GM21447 (cell line): ENCODE results near the gene FGD5.

Experiments
- ATAC-seq: cut with Tn5 transposase; IDR thresholded peaks from one replicate; pipeline ENCODE4 v1.9.1; 2021; ENCODE audit not compliant: unreplicated experiment

The FGD5 gene, protein sequence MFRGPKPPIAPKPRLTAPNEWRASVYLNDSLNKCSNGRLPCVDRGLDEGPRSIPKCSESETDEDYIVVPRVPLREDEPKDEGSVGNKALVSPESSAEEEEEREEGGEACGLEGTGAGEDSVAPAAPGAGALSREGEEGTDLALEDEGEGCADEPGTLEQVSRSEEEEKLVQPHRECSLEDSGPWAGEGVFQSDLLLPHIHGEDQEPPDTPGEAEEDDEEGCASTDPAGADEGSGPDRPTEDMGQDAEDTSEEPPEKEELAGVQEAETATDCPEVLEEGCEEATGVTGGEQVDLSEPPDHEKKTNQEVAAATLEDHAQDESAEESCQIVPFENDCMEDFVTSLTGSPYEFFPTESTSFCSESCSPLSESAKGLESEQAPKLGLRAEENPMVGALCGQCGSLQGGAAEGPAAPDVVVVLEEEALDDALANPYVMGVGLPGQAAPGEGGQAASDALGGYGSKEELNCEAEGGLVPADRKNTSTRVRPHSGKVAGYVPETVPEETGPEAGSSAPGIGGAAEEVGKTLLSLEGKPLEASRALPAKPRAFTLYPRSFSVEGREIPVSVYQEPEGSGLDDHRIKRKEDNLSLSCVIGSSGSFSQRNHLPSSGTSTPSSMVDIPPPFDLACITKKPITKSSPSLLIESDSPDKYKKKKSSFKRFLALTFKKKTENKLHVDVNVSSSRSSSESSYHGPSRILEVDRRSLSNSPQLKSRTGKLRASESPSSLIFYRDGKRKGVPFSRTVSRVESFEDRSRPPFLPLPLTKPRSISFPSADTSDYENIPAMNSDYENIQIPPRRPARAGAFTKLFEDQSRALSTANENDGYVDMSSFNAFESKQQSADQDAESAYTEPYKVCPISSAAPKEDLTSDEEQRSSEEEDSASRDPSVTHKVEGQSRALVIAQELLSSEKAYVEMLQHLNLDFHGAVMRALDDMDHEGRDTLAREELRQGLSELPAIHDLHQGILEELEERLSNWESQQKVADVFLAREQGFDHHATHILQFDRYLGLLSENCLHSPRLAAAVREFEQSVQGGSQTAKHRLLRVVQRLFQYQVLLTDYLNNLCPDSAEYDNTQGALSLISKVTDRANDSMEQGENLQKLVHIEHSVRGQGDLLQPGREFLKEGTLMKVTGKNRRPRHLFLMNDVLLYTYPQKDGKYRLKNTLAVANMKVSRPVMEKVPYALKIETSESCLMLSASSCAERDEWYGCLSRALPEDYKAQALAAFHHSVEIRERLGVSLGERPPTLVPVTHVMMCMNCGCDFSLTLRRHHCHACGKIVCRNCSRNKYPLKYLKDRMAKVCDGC (N-terminal part only)

GRCh38 chr3:14818804-14819500 is at the start of gene FGD5:
FGD5 (plus strand) TSS chr3:14818962; CDS start chr3:14819072, 110 bp downstream.
- ATAC-seq = no peak

DNA sequence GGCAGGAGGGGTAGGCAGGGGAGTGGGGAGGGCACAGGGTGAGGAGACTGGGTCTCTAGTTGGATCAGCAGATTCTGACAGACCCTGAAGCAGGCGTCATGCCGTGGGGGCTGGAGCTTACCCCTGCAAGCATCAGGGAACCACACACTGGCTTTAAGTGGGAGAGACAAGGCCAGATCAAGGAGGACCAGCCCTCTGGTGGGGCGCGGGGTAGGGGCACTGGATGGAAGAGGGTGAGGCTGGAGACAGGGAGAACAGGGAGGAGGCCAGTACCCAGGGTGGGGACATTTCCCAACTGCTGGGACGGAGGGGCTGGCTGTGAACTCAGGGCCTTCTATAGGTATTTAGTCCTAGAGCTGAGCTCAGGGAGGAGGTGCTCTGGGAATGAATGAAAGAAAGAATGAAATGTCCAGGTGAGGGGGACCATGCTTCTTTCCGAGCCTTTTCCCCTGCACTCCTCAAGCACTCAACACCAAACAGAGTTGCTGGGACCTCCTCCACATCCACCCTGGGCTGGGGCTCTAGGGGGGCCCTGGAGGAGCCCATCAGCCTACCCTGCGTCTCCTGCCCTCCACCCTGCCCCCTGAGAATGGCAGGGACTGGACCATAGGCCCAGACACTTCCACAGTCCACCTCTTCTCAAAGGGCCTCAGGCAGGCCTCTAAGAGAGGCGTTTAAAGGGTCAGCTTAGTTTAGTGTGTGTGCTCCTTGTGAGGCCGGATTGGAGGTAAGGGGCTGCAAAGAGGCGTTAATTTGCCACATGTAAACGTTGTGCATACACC is 49.0 kb upstream of the FGD5 start:
- no peak for ATAC-seq

DNA sequence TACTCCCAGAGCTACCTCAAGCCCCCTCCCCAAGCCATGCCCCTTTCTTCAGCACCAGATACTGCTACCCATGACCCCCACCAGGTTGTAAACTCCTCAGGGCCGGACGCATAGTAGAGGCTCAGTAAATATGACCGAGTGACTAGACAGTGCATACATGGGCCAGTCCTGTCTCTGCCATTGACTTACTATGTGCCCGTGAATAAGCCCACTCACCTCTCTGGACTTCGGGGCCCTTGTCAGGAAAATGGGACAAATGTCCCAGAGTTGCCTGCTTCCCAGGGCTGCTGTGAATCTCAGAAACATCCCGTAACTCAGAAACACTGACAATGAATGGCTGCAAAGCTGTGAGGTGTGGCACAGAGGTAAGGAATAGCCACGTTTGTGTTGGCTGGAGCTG is 48.2 kb upstream of the FGD5 start:
- no peak for ATAC-seq

DNA sequence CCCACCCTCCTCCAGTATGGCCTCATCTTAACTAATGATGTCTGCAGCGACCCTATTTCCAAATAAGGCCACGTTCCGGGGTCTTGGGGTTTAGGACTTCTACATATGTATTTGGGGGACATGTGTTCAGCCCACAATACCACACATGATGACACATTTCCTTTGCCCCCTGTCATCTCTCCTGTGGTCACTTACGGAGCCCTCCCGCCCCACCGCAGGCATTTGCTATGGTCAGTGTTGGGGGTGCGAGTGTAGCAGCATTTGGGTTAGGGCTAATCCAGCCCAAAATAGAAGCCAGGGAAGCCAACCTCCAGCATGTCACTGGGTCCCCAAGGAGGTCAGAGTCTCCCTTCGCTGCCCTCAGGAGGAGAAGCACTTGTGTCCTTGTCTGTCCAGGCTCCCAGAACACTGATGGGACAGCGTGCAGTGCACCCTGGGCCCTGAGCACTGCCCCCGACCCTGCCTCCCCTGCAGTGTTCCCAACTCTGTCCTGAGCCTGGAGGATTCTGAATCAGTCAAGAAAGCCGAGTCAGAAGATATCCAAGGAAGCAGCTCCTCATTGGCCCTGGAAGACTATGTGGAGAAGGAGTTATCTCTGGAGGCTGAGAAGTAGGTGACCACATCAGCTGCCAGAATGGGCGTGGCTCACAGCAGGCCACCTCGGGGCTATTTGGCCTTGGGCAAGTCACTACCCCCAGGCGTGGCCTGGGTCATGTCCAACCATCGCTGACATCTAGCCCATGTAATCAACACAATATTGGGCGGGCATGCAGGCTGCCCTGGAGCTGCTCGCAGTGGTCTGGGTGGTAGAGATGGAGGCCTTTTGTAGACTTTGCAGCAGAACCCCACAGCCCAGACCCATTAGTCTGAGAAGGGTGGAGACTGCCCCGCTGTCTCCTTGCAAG is 46.9 kb upstream of the FGD5 start:
- no peak for ATAC-seq

- ATAC-seq = no peak
These were observed 46.1 kb upstream of the FGD5 start for GRCh38 chr3:14772533-14773138.

DNA sequence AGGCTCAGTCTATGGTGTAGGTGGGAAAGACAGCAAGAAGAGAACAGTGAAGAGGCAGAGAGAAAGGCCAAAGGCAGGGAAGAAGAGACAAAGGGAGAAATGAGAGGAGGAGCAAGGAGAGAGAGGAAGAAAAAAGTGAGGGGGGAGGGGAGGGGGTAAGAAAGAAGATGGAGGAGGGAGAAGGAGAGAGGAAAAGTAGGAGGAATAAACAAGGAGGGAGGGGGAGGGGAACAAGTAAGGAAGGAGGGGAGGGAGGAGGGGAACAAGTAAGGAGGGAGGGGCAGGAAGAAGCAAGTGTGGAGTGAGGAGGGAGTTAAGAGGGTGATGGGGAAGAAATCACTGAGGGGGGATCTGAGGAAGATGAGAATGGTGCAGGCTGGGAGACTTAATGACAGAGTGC is 45.5 kb upstream of the FGD5 start:
- no peak for ATAC-seq

DNA sequence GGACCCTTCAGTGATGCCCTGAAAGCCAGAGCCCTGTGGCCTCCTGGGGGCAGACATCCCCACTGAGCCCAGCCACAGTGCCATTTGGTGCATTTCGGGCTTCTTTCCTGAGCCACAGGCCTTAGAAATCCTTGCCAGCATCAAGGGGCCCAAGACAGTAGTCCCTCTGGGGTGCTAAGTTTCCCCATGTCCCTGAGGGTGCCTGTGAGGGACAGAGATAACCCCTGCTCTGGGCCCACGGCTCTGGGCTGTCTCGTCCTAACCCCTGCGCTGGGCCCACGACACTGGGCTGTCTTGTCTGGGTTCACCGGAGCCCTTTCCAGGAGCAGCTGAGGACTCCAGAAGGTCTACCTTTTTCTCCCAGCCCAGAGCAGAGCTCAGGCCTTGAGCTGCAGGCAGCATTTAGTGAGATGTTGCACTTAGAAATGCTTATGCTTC is 45.1 kb upstream of the FGD5 start:
- ATAC-seq = no peak

DNA sequence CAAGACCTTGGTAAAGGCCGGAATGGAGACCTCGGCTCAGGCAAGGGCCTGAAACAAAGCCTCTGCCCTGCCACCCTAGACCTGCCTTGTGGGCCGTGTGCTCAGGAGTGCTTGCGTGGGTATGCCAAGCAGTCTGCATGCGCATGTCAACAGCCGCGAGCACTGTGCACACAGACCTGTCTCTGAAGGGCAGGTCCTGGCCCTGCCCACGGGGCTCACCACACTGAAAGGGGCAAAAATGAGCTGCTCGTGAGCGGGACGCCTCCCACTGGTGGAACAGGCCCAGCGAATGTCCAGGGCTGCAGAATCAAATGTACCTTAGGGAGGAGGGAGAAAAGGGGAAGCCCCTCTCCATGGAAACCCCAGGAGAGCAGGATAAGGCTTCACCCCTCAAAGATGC is 44.3 kb upstream of the FGD5 start:
- ATAC-seq = no peak

DNA sequence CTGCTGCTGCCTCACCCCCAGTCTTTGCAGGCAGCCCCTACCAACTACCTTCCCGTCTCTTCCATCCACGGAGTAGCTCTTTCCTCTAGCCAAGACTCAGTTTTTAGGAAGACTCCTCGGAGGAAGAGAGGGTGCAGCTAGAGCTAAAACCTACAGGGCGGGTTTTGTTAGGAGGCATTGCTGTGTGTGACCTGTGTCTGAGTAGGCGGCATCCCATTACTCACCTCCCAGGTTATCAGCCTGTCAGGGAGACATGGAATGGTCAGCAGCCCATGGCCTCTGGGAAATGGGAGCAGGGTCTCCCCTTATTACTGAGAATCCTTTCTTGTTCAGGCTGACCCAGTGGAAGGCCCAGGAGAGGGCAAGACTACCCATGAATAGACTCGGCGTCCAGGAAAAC is 43.8 kb upstream of the FGD5 start:
- ATAC-seq = no peak

GRCh38 chr3:14775563-14775962 is 43.2 kb upstream of the FGD5 start:
- no peak for ATAC-seq

DNA sequence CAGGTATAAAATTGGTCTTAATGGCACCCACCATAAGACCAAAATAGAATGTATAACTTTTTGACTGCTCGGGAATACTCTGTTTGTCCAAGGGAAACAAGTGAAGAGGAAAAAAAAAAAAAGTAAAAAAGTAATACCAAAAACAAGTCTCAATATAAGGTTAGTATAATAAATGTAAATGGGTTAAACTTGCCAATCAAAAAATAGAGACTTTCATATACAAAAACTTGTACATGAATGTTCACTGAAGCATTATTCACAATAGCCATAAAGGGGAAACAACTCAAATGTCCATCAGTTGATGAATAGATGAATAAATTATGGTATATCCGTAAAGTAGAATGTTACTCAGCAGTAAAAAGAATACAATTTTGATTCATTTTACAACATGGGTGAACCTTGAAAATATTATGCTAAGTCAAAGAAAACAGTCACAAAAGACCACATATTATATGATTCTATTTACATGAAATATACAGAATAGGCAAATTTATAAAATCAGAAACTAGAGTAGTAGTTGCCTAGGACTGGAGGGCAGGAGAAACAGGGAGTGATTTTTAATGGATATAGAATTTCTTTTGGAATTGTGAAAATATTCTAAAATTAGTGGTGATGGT is 39.6 kb upstream of the FGD5 start:
- no peak for ATAC-seq

GRCh38 chr3:14780927-14781507 is 37.7 kb upstream of the FGD5 start:
- peak; percentile 94 for ATAC-seq

GRCh38 chr3:14783480-14784086 is 35.2 kb upstream of the FGD5 start:
- no peak for ATAC-seq

GRCh38 chr3:14784087-14784681 is 34.6 kb upstream of the FGD5 start:
- no peak for ATAC-seq

DNA sequence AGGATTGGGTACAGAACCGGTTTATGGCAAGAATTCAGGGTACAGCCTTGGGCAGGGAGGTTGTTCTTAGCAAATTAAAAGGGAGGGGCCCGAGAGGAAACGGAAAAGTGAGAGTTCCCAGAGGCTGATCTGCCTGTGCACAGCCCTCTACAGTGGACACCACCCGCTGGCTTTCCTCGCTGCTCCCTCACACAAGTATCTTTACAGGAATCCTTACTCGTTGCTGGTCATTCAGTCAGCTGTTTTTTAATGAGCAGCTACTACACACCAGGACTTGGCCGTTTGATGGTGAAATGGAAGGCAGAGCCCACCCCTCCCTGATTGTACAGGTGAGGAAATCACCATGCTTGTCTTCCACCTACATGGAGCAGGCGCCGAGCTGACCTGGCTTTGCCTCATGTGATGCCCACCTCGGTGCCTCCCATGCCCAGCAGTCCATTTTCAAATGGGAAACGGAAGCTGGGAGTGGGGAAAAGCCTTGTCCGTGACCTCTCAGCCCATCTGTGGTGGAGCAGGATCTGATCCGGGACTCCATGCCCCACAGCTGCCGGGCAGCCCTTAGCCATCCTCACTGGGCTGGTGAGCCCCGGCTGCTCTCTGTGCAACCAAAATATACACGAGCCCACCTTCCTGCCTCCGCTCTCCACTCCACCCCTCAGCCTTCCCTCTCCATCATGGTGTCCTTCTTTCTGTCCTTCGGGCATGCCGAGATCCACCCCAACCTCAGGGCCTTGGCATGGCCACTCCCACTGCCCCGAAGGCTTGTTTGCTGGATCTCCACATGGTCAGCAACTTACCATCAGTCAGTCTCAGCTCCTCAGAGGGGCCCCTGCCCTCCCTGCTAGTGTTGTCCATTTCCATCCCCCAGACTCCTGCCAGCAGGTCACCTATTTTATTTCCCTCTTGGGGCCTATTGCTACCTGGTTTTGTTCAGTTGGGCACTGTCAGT is 33.3 kb upstream of the FGD5 start:
- no peak for ATAC-seq

GRCh38 chr3:14786369-14786768 is 32.4 kb upstream of the FGD5 start:
- ATAC-seq = no peak
